ENCODE measurements around the gene TMEM116.

TMEM116 gene

GRCh38 chr12:111927346-111927745 lies 85.6 kb downstream of the TMEM116 start:
- Mint-ChIP-seq H3K4me3 (no peak overlapping the region), H3K4me1 (ENCODE audit: low read depth) (no peaks in the 10 kb centered on the region), H3K36me3 (ENCODE audit: low read depth) (peaks cover 1% of the 10 kb centered on the region), H3K9me3 (no peaks in the 10 kb centered on the region), H3K27ac (no peak overlapping the region), H3K27me3 (ENCODE audit: low read depth) (no peaks in the 10 kb centered on the region)

GRCh38 chr12:111926631-111927030 lies 86.3 kb downstream of the TMEM116 start:
- Mint-ChIP-seq H3K9me3 (no peaks in the 10 kb centered on the region), H3K4me1 (ENCODE audit: low read depth) (no peaks in the 10 kb centered on the region), H3K4me3 (no peak overlapping the region), H3K27me3 (ENCODE audit: low read depth) (no peaks in the 10 kb centered on the region), H3K36me3 (ENCODE audit: low read depth) (peaks cover 1% of the 10 kb centered on the region), H3K27ac (no peak overlapping the region)

GRCh38 chr12:111925171-111925570 lies 87.8 kb downstream of the TMEM116 start:
- H3K36me3 Mint-ChIP-seq (ENCODE audit: low read depth), result no peaks in the 10 kb centered on the region
- no peaks in the 10 kb centered on the region for H3K4me1 Mint-ChIP-seq (ENCODE audit: low read depth)
- H3K27me3 Mint-ChIP-seq (ENCODE audit: low read depth), result no peaks in the 10 kb centered on the region
- no peak overlapping the region for H3K4me3 Mint-ChIP-seq
- no peak overlapping the region for H3K27ac Mint-ChIP-seq
- H3K9me3 Mint-ChIP-seq, result no peaks in the 10 kb centered on the region

- H3K9me3 Mint-ChIP-seq, result peaks cover 28% of the 10 kb centered on the region
- H3K4me3 Mint-ChIP-seq, result no peak overlapping the region
- no peak overlapping the region for H3K27ac Mint-ChIP-seq
- H3K4me1 Mint-ChIP-seq (ENCODE audit: low read depth), result no peaks in the 10 kb centered on the region
- peaks cover 34% of the 10 kb centered on the region for H3K36me3 Mint-ChIP-seq (ENCODE audit: low read depth)
- H3K27me3 Mint-ChIP-seq (ENCODE audit: low read depth), result no peaks in the 10 kb centered on the region
Measured at GRCh38 chr12:111907740-111908139, 105.2 kb downstream of the TMEM116 start.

DNA sequence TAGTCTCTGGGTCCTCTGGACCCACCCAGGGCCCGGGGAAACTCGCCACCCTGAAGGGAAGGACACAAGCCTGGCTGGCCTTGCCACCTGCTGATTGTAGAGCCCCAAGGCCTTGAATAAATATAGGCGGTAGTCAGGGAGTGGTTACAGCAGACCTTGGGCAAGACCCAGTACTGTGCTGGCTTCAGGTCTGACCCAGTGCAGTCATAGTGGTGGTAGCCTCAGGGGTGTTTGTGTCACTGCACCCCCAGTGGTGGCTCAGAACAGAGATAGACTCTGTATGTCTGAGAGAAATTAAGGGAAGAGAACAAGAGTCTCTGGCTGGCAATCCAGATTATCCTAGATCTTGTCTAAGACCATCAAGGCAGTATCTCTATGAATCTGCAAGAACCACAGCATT lies 107.5 kb downstream of the TMEM116 start:
- Mint-ChIP-seq H3K36me3 (ENCODE audit: low read depth) (peaks cover 33% of the 10 kb centered on the region), H3K27ac (no peak overlapping the region), H3K4me3 (no peak overlapping the region), H3K4me1 (ENCODE audit: low read depth) (no peaks in the 10 kb centered on the region), H3K27me3 (ENCODE audit: low read depth) (no peaks in the 10 kb centered on the region), H3K9me3 (peaks cover 28% of the 10 kb centered on the region)

GRCh38 chr12:111904446-111904975 lies 108.5 kb downstream of the TMEM116 start:
- Mint-ChIP-seq H3K27me3 (ENCODE audit: low read depth) (no peaks in the 10 kb centered on the region), H3K4me1 (ENCODE audit: low read depth) (no peaks in the 10 kb centered on the region), H3K27ac (no peak overlapping the region)

DNA sequence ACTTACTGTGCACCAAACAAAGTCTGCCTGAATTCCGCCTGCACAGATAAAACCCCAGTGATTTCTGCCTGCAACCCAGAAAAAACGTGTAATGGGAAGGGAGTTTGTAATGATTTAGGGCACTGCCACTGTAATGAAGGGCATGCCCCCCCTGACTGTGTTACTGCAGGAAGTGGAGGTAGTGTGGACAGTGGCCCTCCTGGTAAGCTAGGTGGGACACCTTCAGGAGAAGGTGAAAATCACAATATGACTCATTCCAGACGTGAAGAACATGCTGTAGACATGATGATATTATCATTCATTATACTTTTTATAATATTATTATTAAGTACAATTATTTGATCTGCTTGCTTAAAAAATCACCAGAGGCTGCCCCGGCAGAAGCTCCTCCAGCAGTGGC lies 111.8 kb downstream of the TMEM116 start:
- Mint-ChIP-seq H3K9me3 (peaks cover 6% of the 10 kb centered on the region), H3K27me3 (ENCODE audit: low read depth) (no peaks in the 10 kb centered on the region), H3K4me3 (no peak overlapping the region), H3K36me3 (ENCODE audit: low read depth) (peaks cover 31% of the 10 kb centered on the region), H3K4me1 (ENCODE audit: low read depth) (no peaks in the 10 kb centered on the region), H3K27ac (no peak overlapping the region)

More at GRCh38 chr12:111904446-111904975, 108.5 kb downstream of the TMEM116 start:
- peaks cover 33% of the 10 kb centered on the region for H3K36me3 Mint-ChIP-seq (ENCODE audit: low read depth)
- peaks cover 26% of the 10 kb centered on the region for H3K9me3 Mint-ChIP-seq
- no peak overlapping the region for H3K4me3 Mint-ChIP-seq

- Mint-ChIP-seq H3K36me3 (ENCODE audit: low read depth) (peaks cover 38% of the 10 kb centered on the region), H3K4me3 (no peak overlapping the region), H3K4me1 (ENCODE audit: low read depth) (no peaks in the 10 kb centered on the region), H3K9me3 (no peaks in the 10 kb centered on the region), H3K27ac (no peak overlapping the region), H3K27me3 (ENCODE audit: low read depth) (no peaks in the 10 kb centered on the region)
Measured at GRCh38 chr12:111894556-111894955, 118.4 kb downstream of the TMEM116 start.

DNA sequence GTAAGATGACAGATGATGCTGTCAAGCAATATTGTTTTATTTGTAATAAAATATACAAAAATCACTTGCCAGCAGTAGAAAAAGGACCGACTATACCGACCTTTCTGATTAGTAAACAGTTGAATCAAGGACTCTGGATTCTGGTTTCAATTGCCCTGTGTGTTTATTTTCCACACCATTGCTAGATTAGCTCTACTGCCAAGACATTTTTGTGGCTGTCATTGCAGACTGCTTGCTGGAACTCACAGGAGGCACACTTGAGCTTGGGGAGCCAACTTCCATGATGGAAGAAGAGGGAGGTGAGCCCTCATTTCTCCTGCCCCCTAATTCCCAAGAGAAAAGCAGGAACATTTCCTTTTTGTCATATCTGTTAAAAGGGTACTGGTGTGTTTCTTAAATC lies 119.7 kb downstream of the TMEM116 start:
- Mint-ChIP-seq H3K27me3 (ENCODE audit: low read depth) (no peaks in the 10 kb centered on the region), H3K4me1 (ENCODE audit: low read depth) (no peaks in the 10 kb centered on the region), H3K27ac (no peak overlapping the region), H3K36me3 (ENCODE audit: low read depth) (peaks cover 43% of the 10 kb centered on the region), H3K4me3 (no peak overlapping the region), H3K9me3 (no peaks in the 10 kb centered on the region)

DNA sequence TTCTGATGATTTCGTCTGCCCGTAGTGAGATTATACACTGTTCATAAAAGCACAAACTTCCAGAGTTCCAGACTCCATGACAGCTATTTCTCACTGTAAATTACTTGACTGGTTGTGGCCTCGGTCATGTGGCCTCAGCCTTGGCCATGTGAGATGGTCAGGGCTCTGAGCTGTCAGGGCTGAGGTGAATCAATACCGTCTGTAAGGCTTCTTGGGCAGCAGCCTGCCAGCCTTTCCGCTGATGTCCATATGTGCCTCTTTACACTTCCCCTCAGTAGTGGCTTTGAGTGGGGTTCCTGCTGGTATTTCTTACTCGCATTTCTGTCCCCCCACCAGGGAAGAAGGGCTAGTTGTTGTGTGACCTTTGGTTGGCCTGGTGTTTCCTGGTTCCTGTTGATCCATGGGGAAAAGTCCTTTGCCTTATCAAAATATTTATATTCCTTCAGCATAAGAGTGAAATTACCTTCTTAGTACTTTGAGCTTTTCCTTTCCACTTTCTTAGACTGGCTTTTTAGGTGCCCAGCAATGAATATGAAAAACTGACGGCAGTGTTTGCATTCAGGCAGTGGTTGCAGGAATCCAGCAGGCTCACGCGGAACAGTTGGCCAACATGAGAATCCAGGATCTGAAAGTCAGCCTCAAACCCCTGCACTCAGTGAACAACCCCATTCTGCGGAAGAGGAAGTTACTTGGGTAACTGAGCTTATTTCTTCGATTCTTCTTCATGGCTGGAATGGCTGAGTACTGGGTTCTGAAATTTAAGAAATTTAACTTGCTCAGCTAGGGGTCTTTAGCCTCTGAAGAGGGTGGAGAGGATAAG lies 124.8 kb downstream of the TMEM116 start:
- Mint-ChIP-seq H3K9me3 (no peaks in the 10 kb centered on the region), H3K27me3 (ENCODE audit: low read depth) (no peaks in the 10 kb centered on the region), H3K36me3 (ENCODE audit: low read depth) (peaks cover 50% of the 10 kb centered on the region), H3K4me3 (no peak overlapping the region), H3K4me1 (ENCODE audit: low read depth) (no peaks in the 10 kb centered on the region), H3K27ac (no peak overlapping the region)

DNA sequence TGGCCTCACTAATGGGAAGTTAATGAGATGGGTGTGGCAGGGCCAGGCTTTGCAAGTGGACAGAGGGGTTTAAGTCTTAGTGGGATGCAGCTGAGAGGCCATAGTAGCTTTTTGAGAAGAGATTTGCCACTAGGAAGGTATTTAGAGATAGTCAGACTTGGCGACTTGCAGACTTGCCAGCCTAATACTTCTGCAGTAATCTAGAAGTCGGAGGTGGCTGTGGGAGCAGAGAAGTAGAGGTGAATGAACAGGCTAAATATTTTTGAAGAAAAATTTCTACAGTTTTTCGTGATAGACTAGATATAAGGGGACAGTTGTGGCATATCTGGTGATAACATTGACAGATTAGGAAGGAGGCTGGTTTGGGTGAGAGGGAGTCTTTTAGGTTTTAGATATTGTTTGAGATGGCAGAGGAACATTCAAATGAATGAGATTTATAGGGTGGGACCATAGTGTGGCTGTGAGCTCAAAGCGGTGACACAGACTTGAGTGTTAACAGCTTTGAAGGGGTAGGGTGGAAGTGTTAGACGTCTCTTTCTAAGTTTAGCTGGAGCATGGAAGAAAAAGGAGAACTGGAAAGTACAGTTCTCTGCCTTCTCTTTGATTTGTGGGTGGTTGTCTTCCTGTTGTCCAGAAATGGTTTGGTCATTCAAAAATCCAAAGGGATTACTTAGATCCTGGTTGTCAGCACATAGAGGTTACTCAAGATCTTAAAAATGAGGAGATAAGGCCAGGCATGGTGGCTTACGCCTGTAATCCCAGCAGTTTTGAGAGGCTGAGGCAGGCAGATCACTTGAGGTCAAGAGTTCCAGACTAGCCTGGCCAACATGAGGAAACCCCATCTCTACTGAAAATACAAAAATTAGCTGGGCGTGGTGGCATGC lies 126.1 kb downstream of the TMEM116 start:
- Mint-ChIP-seq H3K27me3 (ENCODE audit: low read depth) (no peaks in the 10 kb centered on the region), H3K9me3 (no peaks in the 10 kb centered on the region), H3K4me1 (ENCODE audit: low read depth) (no peaks in the 10 kb centered on the region), H3K27ac (no peak overlapping the region), H3K4me3 (no peak overlapping the region), H3K36me3 (ENCODE audit: low read depth) (peaks cover 47% of the 10 kb centered on the region)

DNA sequence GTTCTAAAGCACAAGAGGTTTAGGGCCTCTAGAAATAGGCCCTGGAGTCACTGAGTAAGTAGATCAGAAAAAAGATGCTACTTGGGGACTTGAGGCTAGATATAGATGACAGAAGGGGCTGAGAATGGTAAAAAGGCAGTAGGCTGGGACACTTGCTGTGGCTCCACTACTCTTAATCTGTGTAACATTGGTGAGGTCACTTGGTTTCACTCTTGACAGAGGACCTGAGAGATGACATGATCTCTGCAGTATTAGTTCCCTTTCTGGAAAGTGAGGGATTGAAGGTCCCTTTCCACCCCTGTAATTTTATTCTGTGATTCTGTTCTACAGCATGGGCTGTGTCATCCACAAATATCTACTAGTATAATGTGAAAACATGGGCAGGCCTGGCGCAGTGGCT lies 131.2 kb downstream of the TMEM116 start:
- Mint-ChIP-seq H3K4me1 (ENCODE audit: low read depth) (no peaks in the 10 kb centered on the region), H3K27ac (no peak overlapping the region), H3K4me3 (no peak overlapping the region), H3K9me3 (no peaks in the 10 kb centered on the region), H3K36me3 (ENCODE audit: low read depth) (peaks cover 41% of the 10 kb centered on the region), H3K27me3 (ENCODE audit: low read depth) (no peaks in the 10 kb centered on the region)

Data from T-helper 1 cell treated with Interleukin-12 subunit alpha and Interleukin-12 subunit beta and Interleukin-4 antibody, amounts not matched to agents 30 μg/mL and 1 μg/mL, for 36 hours (primary cell).